Liver (tissue), 3 donors: ENCODE results near the gene SNX32.
A peak's percentile ranks its signal among the peaks of the same experiment; 100 is the strongest.

Source experiments
- CTCF ChIP-seq: fragments of 150-350 bp; IDR thresholded peaks from 2 replicates; pipeline ENCODE4 v1.5.1; 2017; ENCODE audit warnings: improper control_type of control experiment, low read depth, low read length; ENCODE audit not compliant: missing input control
- GABPA ChIP-seq, 2 donors: IDR thresholded peaks in 1 of 2; conservative IDR thresholded peaks in 1 of 2; 2 replicates each; pipeline ENCODE4 v1.6.1; 2016; ENCODE audit warnings: antibody characterized with exemption in 2 of 2, mild to moderate bottlenecking in 1 of 2, moderate library complexity in 1 of 2
- HNF4G ChIP-seq: IDR thresholded peaks from 2 replicates; pipeline ENCODE4 v1.6.1; 2016; ENCODE audit warnings: antibody characterized with exemption
- JUND ChIP-seq, 2 donors: IDR thresholded peaks; 2 replicates each; pipeline ENCODE4 v1.6.1; 2016; ENCODE audit warnings: antibody characterized with exemption in 2 of 2
- MAX ChIP-seq: IDR thresholded peaks from 2 replicates; pipeline ENCODE4 v1.6.1; 2016; ENCODE audit warnings: antibody characterized with exemption
- RAD21 ChIP-seq, 2 donors: IDR thresholded peaks; 2 replicates each; pipeline ENCODE4 v1.6.1; 2016; ENCODE audit warnings: antibody characterized with exemption in 2 of 2, mild to moderate bottlenecking in 2 of 2
- REST ChIP-seq: IDR thresholded peaks from 2 replicates; pipeline ENCODE4 v1.6.1; 2016; ENCODE audit warnings: antibody characterized with exemption, mild to moderate bottlenecking
- RXRA ChIP-seq, 2 donors: IDR thresholded peaks; 2 replicates each; pipeline ENCODE4 v1.6.1; 2017 to 2018; ENCODE audit warnings: antibody characterized with exemption in 2 of 2, mild to moderate bottlenecking in 1 of 2
- SP1 ChIP-seq: IDR thresholded peaks from 2 replicates; pipeline ENCODE4 v1.6.1; 2018; ENCODE audit warnings: antibody characterized with exemption, mild to moderate bottlenecking
- TAF1 ChIP-seq: conservative IDR thresholded peaks from 2 replicates; pipeline ENCODE4 v1.6.1; 2016; ENCODE audit warnings: antibody characterized with exemption, mild to moderate bottlenecking
- YY1 ChIP-seq: IDR thresholded peaks from 2 replicates; pipeline ENCODE4 v1.6.1; 2016; ENCODE audit warnings: antibody characterized with exemption, mild to moderate bottlenecking
- donor health status: healthy.
- donor health status: healthy.

GRCh38 chr11:65858681-65859087, 24.9 kb downstream of the SNX32 start:
- TF ChIP-seq CTCF, result no peak
- TF ChIP-seq REST, result no peak
- peak in 1 of 2 donors; percentile 9 for TF ChIP-seq JUND (IDR thresholded peaks at IDR 0.05)
- no peak for TF ChIP-seq GABPA (IDR thresholded peaks at IDR 0.05 in 1 of 2, conservative IDR thresholded peaks at IDR 0.05 in 1 of 2)
- no peak for TF ChIP-seq MAX
- no peak for TF ChIP-seq TAF1
- TF ChIP-seq HNF4G, result no peak
- TF ChIP-seq YY1, result no peak
- no peak for TF ChIP-seq RAD21 (IDR thresholded peaks at IDR 0.05)
- no peak for TF ChIP-seq SP1
- TF ChIP-seq RXRA (IDR thresholded peaks at IDR 0.05), result no peak
